ENCODE data around the gene SLC37A1.

SLC37A1 gene

DNA sequence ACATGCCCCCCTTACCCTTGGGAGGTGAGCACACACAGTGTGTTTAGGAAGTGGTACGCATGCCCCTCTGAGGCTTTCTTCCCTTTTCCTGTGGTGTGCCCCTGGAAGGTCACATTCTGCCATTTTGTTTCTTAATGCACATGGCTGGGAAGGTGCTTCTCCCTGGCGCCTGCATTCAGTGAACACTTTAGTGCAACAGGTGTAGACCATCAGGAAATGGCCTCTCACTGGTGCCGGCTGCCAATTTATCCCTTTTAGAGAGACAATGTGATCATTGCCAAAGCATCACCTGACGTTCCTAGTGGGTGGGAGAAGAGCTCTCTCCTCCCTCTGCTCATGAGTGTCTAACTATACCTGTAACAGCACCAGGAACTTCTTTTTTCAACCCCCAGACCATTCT lies 88.0 kb downstream of the SLC37A1 start:
- Histone ChIP-seq H3K27ac (ENCODE audit: low read depth, low read length) (no peak overlapping the region), H3K27me3 (ENCODE audit: low read length) (no peaks in the 10 kb centered on the region), H4K20me1 (ENCODE audit: low read depth, low read length) (no peaks in the 10 kb centered on the region), H3K9ac (ENCODE audit: low read length) (no peak overlapping the region), H3K4me2 (ENCODE audit: low read depth, low read length, poor library complexity, severe bottlenecking) (no peak overlapping the region), H3F3A (ENCODE audit: insufficient read depth) (no peaks in the 10 kb centered on the region), H3K4me3 (ENCODE audit: insufficient read depth, low read length, poor library complexity, severe bottlenecking) (no peak overlapping the region), H3K9me3 (ENCODE audit: insufficient read depth, low read length) (peaks cover 15% of the 10 kb centered on the region; the same call in 1 of the 2 replicates), H3K36me3 (ENCODE audit: low read length) (no peaks in the 10 kb centered on the region), H3K79me2 (ENCODE audit: insufficient read depth, low read length) (no peaks in the 10 kb centered on the region), H3K9me2 (replicated peaks; ENCODE audit: insufficient read depth, low read length) (no peaks in the 10 kb centered on the region), H2AFZ (ENCODE audit: low read depth, low read length, severe bottlenecking) (no peak overlapping the region)
- TF ChIP-seq EZH2phosphoT487 (conservative IDR thresholded peaks at IDR 0.05; ENCODE audit: low read length) (no peak), CTCF (IDR thresholded peaks at IDR 0.05; ENCODE audit: insufficient read depth, low read length, poor library complexity, severe bottlenecking) (no peak)

GRCh38 chr21:42607102-42607501 lies 93.5 kb downstream of the SLC37A1 start:
- TF ChIP-seq CTCF (IDR thresholded peaks at IDR 0.05; ENCODE audit: insufficient read depth, low read length, poor library complexity, severe bottlenecking), result no peak
- no peak for TF ChIP-seq EZH2phosphoT487 (conservative IDR thresholded peaks at IDR 0.05; ENCODE audit: low read length)
- Histone ChIP-seq H3F3A (ENCODE audit: insufficient read depth) (no peaks in the 10 kb centered on the region), H3K4me2 (ENCODE audit: low read depth, low read length, poor library complexity, severe bottlenecking) (no peak overlapping the region), H3K4me3 (ENCODE audit: insufficient read depth, low read length, poor library complexity, severe bottlenecking) (no peak overlapping the region), H3K27me3 (ENCODE audit: low read length) (no peaks in the 10 kb centered on the region), H3K9me2 (replicated peaks; ENCODE audit: insufficient read depth, low read length) (no peaks in the 10 kb centered on the region), H3K9ac (ENCODE audit: low read length) (no peak overlapping the region), H3K36me3 (ENCODE audit: low read length) (no peaks in the 10 kb centered on the region), H4K20me1 (ENCODE audit: low read depth, low read length) (no peaks in the 10 kb centered on the region), H3K27ac (ENCODE audit: low read depth, low read length) (no peak overlapping the region), H2AFZ (ENCODE audit: low read depth, low read length, severe bottlenecking) (no peak overlapping the region), H3K79me2 (ENCODE audit: insufficient read depth, low read length) (no peaks in the 10 kb centered on the region), H3K9me3 (ENCODE audit: insufficient read depth, low read length) (peaks cover 21% of the 10 kb centered on the region; the same call in 1 of the 2 replicates)

- no peaks in the 10 kb centered on the region for H3K9me2 ChIP-seq (replicated peaks; ENCODE audit: insufficient read depth, low read length)
- TF ChIP-seq CTCF (IDR thresholded peaks at IDR 0.05; ENCODE audit: insufficient read depth, low read length, poor library complexity, severe bottlenecking), result no peak
- TF ChIP-seq EZH2phosphoT487 (conservative IDR thresholded peaks at IDR 0.05; ENCODE audit: low read length), result no peak
- no peak overlapping the region for H3K9ac ChIP-seq (ENCODE audit: low read length)
- no peak overlapping the region for H3K27ac ChIP-seq (ENCODE audit: low read depth, low read length)
- H3K27me3 ChIP-seq (ENCODE audit: low read length), result no peaks in the 10 kb centered on the region
- H2AFZ ChIP-seq (ENCODE audit: low read depth, low read length, severe bottlenecking), result no peak overlapping the region
- no peaks in the 10 kb centered on the region for H3K36me3 ChIP-seq (ENCODE audit: low read length)
- no peak overlapping the region for H3K4me3 ChIP-seq (ENCODE audit: insufficient read depth, low read length, poor library complexity, severe bottlenecking)
- H3K79me2 ChIP-seq (ENCODE audit: insufficient read depth, low read length), result no peaks in the 10 kb centered on the region
- H3K9me3 ChIP-seq (ENCODE audit: insufficient read depth, low read length), result peaks cover 21% of the 10 kb centered on the region; the same call in 1 of the 2 replicates
- no peak overlapping the region for H3K4me2 ChIP-seq (ENCODE audit: low read depth, low read length, poor library complexity, severe bottlenecking)
- H3F3A ChIP-seq (ENCODE audit: insufficient read depth), result no peaks in the 10 kb centered on the region
- H4K20me1 ChIP-seq (ENCODE audit: low read depth, low read length), result no peaks in the 10 kb centered on the region
These were observed 94.0 kb downstream of the SLC37A1 start for GRCh38 chr21:42607525-42608102.
